DLD1 (cell line): ENCODE results near the gene TRAPPC10.
"Not testable (repeated sequence)": the region's sequence is repeated elsewhere in the genome, so short reads cannot be mapped to it uniquely, and the experiment has no call there.

Experiments used
- in situ Hi-C: cut with HindIII; loops from 2 replicates; pipeline ENCODE4 v1.10.0; 2017; ENCODE audit warnings: low sequenced_read_pairs

Gene TRAPPC10

DNA sequence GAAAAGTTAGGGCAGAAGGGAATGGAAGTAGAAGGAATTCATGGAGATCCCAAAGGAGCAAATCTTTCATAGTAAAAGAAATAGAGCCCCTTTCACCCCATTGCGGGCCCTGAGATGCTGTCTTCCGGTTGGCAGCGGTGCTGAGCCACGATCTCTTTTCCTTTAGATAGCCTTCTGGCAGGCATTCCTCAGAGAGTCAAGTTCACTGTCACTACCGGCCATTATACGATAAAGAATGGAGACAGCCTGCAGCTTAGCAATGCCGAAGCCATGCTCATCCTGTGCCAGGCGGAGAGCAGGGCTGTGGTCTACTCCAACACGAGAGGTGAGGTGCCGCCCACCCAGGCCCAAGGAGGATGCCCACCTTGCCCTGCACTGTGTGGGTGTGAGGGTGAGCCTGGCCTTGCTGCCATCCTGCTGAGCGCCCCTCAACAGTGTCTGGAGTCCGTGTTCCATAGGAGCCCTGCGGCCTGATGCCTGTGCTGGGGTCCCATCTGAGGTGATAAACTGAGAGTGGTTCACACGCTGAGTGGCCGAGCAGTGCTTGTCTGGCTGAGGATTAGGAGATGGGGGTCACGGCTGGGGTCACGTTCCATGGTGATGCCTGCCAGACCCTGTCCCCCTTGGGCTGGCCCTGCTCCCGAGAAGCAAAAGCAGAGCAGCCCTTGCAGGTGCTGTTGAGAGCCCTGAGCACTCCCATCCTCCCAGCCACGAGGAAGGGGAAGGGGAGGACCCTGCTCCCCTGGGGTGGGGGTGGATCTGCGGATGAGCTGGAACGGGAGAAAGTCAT is 74.7 kb downstream of the TRAPPC10 start:
- in situ Hi-C loops, result no loop called here

DNA sequence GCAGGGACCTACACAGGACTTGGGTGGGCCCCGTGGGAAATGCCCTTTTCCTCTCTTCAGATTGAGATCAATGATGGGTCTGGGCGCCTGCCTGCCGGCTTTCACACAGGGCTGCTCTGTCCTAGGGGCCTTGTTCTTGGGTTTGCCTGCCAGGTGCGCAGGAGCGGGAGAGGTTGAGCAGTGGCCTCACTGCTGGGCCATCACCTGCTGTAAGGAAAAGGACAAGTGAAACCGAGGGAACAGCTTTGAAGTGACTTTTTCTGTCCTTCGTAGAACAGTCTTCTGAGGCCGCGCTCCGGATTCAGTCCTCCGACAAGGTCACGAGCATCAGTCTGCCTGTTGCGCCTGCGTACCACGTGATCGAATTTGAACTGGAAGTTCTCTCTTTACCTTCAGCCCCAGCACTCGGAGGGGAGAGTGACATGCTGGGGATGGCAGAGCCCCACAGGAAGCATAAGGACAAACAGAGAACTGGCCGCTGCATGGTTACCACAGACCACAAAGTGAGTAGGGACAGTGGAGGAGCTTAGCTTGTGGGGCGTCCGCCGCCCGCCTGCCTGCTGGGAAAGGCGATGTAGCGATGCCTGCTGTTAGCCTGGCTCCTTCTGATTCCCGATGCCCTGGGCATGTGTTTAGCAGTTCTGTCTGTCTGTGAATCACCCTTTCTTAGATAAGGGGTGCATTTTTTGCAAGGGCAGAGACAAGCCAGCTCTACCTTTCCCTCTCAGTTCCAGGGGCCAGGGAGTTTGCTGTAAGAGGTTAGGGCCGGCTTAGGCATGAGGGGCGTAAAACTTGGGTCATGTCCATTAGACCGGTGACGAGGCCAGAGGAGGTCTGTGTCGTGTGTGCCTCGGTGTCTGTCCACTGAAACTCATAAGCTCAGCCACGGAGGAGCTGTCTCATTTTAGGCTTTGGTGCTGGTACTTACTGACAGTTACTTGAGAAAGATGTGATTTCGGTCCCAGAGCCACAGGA is 75.6 kb downstream of the TRAPPC10 start:
- in situ Hi-C loops, result no loop called here

GRCh38 chr21:44088401-44088780 is 76.3 kb downstream of the TRAPPC10 start:
- in situ Hi-C loops, result no loop called here

- in situ Hi-C loops, result no loop called here
Measured at GRCh38 chr21:44089001-44089911, 77.1 kb downstream of the TRAPPC10 start.

GRCh38 chr21:44090325-44090724 is 78.2 kb downstream of the TRAPPC10 start:
- in situ Hi-C loops, result no loop called here

GRCh38 chr21:44092211-44092610 is 80.1 kb downstream of the TRAPPC10 start:
- in situ Hi-C loops, result no loop called here

- in situ Hi-C loops, result no loop called here
Measured at GRCh38 chr21:44093761-44094160, 81.7 kb downstream of the TRAPPC10 start.

DNA sequence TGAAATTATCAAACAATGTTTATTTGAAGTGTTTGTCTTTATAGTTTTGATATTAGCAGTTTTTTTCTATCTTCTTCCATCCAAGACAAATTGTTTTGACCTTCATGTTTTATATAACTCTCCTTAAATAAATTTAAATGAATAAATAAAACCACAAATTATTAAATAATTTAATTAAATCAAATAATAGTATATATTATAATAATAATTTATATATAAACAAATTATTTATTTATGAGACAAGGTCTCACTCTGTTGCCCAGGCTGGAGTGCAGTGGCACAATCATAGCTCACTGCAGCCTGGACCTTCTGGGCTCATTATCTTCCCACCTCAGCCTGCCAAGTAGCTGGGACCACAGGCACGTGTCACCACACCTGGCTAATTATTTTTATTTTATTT is 82.7 kb downstream of the TRAPPC10 start:
- in situ Hi-C loops, result no loop called here

DNA sequence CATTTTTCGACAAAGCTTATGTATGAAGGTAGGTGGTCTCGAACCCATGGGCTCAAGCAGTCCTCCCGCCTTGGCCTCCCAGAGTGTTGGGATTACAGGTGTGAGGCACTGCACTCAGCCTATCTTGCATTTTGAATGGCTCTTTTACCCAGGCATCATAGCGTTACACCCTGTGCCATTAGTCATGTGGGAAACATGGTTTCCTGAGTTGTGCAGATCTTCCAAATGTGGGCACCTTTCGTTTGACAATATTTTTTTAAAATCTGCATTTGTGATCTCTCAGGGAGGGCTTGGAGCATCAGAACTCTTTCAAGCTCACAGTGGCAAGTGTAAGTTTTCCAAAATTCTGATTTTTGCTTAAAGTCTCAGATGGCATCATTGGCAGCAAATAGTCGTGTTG is 86.4 kb downstream of the TRAPPC10 start:
- in situ Hi-C loops, result not testable (repeated sequence)

DNA sequence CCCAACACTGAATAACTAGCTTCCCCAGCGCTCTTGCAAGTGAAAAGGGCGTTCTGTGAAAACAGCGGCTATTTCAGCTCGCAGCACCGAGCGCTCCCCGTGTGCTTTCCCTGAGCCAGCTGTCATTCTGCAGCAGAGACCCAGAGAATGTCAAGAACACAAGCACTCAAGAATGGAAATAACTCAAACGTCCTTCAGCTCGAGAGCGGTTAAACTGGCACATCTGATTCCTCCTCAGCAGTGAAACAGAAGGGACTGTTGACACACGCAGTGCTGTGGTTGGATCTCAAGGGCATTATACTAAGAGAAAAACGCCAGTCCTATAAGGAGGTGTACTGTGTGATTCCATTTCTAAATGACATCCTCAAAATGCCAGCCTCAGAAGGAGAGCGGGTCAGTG is 86.9 kb downstream of the TRAPPC10 start:
- in situ Hi-C loops, result not testable (repeated sequence)

DNA sequence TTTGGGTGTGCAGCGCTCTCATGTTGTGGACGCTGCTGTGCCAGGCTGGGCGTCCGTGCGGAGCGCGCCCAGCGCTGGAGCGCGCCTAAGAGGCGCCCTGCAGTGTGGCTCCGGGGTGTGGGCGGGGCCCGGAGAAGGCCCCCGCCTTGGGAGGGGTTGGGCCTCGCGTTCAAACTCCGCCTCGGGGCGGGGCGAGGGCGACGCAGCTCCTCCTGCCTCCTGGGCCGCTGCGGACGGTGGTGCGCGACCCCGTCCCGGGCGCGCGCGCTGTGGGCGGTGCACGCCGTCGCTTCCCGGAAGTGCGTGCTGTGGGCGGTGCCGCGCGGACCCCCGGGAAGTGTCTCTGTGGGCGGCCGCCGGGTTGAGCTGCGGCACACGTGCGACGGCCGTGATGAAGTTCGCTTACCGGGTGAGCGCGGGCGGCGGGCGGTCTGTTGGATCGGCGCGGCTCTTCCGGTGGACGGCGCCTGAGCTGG is 95.0 kb downstream of the TRAPPC10 start, which contains the start of gene PWP2:
TSS of gene PWP2 (plus strand) at position 374 of the 476 bp plus-strand sequence. CDS start at position 392, 18 bp downstream.
- in situ Hi-C loops, result not testable (repeated sequence)

DNA sequence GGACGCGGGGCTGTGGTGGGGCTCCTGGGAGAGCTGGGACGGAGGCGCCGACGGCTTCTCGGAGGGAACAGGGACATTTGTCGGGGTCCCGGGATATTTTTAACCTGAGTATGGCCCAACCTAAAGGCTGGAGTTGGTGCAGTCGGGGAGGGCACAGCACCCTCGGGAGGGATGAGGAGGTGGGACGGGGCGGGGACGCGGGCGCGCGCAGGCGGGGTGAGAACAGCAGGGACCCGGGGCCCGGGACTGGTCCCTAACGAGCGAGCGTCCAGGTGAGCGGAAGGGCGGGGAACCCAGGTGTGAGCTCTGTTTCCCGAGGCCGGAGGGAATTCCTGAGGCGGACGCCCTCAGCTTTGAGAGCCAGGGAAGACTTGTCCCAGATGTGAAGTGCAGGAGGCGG is 95.5 kb downstream of the TRAPPC10 start:
- in situ Hi-C loops, result not testable (repeated sequence)

- in situ Hi-C loops, result not testable (repeated sequence)
Measured at GRCh38 chr21:44113702-44114371, 101.7 kb downstream of the TRAPPC10 start.

DNA sequence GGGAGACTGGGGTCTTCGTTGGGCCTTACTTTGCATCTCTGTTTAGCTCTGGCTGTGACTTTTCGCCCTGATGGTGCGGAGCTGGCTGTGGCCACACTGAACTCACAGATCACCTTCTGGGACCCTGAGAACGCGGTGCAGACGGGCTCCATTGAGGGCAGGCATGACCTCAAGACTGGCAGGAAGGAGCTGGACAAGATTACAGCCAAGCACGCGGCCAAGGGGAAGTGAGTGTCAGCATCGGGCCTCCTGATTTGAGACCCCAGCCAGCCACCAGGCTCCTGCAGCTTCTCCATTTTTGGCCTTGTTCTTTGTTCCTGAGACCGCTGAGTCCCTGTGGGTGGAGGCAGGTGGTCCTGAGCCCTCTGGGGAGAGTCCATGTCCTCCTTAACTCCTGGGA is 110.0 kb downstream of the TRAPPC10 start:
- in situ Hi-C loops, result not testable (repeated sequence)

DNA sequence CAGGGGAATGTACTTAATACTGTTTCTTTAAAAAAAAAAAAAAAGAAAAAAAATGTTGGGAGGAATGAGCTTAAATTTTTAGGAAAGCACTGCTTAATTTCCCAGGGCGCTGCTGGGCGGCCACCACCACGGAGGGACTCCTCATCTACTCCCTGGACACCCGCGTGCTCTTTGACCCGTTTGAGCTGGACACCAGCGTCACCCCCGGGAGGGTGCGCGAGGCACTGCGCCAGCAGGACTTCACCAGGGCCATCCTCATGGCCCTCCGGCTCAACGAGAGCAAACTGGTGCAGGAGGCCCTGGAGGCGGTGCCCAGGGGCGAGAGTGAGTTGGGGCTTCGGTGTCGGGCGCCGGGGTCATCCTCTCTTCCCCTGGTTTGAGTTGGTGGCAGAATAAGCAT is 115.7 kb downstream of the TRAPPC10 start:
- in situ Hi-C loops, result not testable (repeated sequence)

DNA sequence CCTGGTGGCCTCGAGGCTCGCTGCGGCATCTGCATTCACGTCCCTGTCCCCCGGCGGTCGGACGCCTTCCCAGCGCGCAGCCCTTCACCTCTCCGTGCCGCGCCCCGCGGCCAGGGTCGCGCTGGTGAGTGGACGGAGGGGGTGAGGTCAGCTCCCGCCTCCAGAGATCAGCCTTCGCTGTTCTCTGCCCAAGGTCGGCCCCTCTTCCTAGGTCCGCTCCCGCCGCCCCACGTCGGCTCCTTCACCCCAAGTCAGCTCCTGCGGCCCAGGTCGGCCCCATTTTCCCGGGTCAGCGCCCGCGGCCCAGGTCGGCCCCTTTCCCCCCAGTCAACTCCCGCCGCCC is 121.6 kb downstream of the TRAPPC10 start:
- in situ Hi-C loops, result not testable (repeated sequence)

DNA sequence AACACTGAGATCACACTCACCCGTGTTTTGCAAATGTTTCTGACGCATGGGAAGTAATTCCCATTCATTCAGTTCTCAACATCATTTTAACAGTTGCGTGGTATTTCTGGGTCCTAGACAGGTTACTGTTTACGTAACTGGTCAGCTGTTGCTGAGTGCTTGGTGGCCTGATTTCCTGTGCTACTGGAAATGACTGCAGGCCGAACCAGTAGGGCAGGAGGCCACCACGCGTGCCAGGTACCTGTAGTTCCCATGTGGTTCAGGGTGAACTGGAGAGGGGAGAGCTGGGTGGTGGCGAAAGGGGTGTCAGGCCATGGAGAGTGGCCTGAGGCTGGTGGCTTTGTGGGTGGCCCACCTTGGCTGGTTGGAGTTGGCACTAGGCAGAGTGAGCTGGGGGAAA is 122.6 kb downstream of the TRAPPC10 start:
- in situ Hi-C loops, result not testable (repeated sequence)

DNA sequence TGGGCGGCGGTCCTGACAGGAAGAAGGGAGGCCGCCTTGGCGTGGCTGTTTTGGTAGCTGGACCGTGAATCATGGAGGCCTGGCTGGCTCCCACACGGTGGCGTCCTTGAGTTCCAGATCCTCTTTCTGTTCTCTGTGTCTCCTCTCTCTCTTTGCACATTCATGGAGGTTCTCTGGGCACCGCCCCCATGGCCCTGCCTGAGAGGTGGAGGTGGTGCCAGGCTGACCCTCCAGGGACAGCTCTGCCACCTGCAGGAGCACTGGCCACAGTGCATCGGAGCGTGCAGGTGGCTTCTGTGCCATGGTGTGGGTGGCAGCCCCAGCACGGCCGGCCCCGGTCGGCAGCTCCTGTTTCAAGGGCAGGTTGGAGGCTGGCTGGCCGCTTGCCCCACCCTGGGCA is 125.9 kb downstream of the TRAPPC10 start:
- in situ Hi-C loops, result not testable (repeated sequence)

DNA sequence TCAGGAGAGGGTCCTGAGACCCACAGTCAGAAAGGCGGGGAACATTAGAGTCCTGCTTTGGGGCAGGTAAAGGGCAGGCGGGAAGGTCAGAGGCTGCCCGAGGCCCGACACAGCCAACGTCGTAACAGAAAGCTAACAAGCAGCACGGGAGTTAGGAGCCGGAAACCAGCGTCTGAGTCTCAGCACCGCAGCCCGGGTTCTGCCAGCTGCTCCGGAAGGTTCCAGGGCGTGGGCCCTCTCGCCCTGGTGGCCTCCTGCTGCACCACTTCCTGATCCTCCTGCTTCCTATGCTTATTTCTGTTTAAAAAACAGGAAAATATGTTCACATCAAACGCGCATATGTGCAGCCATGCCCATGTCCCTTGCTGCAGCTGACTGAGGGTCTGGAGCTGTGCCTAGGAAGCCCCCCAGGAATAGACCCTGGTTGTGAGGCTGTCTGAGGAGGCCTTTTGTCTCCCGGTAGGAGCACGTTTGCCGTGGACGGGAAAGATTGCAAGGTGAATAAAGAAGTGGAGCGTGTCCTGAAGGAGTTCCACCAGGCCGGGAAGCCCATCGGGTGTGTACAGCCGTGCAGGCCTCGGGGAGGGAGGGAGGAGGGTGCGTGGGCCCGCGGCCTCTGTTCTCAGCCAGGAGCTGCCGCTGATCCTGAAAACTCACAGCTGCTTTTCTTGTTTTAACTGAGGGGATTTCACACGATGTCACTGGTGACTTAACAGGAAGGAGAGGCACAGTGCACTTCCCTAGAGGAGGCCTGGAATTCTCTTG is 127.9 kb downstream of the TRAPPC10 start:
- in situ Hi-C loops, result not testable (repeated sequence)
